HFF-Myc (cell line): ENCODE data around the gene PKP3.
A peak's percentile ranks its signal among the peaks of the same experiment; 100 is the strongest.

Experiments
- DNase-seq: peaks from one replicate; pipeline ENCODE4 v3.0.0-alpha.2; 2011; ENCODE audit warnings: low read depth; ENCODE audit errors: extremely low read depth
- H3K4me3 ChIP-seq: replicated peaks from 2 replicates; pipeline ENCODE4 v1.5.1; 2011; ENCODE audit warnings: low read depth, mild to moderate bottlenecking, control low read depth, low read length
- TF ChIP-seq, protein P1 (sequence below): IDR thresholded peaks from 2 replicates; pipeline ENCODE4 v1.5.1; 2012; ENCODE audit warnings: mild to moderate bottlenecking, low read depth, low read length, control low read depth; ENCODE audit errors: missing control alignments

The PKP3 gene

DNA sequence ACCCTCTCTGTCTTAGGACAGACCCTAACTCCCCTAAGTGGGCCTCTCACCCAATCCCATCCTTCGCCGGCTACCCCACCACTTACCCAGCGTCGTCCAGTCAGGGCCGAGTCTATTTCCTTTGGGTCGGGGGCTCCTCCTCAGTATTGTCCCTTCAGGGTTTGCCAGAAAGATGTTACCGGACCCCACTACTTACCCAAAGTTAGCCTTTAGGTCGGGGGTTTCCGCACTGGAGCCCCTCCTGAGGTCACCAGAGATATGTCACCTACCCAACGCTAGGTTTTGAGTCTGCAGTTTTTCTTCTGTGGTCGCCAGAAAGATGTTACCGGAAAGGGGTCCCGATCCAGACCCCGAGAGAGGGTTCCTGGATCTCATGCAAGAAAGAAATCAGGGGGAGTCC is 42.6 kb upstream of the PKP3 start:
- TF ChIP-seq, protein P1, sequence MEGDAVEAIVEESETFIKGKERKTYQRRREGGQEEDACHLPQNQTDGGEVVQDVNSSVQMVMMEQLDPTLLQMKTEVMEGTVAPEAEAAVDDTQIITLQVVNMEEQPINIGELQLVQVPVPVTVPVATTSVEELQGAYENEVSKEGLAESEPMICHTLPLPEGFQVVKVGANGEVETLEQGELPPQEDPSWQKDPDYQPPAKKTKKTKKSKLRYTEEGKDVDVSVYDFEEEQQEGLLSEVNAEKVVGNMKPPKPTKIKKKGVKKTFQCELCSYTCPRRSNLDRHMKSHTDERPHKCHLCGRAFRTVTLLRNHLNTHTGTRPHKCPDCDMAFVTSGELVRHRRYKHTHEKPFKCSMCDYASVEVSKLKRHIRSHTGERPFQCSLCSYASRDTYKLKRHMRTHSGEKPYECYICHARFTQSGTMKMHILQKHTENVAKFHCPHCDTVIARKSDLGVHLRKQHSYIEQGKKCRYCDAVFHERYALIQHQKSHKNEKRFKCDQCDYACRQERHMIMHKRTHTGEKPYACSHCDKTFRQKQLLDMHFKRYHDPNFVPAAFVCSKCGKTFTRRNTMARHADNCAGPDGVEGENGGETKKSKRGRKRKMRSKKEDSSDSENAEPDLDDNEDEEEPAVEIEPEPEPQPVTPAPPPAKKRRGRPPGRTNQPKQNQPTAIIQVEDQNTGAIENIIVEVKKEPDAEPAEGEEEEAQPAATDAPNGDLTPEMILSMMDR = no peak
- no peak overlapping the region for H3K4me3 ChIP-seq
- DNase-seq = no peak

DNA sequence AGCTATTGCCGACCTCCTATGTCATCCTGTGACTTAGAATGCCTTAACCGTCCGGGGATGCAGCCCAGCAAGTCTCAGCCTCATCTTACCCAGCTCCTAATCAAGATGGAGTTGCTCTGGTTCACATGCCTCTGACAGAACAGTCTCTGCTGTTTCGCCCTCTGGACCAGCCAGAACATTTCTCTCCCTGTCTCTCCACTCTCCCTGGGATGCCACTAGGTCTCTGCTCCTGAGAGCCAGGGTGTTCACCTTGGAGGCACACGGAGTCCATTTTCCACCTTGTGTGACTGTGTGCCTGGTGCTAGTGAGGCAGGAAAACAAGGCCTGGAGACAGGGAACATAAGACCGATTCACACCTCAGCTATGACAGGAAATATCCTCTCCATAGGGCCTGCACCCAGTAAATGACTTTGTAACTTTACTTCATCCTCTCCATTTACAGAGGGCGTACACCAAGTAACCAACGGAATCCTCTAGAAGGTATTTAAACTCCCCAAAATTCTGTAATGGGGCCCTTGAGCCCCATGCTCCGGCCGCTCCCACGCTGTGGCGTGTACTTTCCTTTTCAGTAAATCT is 41.5 kb upstream of the PKP3 start:
- TF ChIP-seq, protein P1 = no peak
- H3K4me3 ChIP-seq = no peak overlapping the region
- DNase-seq = no peak

DNA sequence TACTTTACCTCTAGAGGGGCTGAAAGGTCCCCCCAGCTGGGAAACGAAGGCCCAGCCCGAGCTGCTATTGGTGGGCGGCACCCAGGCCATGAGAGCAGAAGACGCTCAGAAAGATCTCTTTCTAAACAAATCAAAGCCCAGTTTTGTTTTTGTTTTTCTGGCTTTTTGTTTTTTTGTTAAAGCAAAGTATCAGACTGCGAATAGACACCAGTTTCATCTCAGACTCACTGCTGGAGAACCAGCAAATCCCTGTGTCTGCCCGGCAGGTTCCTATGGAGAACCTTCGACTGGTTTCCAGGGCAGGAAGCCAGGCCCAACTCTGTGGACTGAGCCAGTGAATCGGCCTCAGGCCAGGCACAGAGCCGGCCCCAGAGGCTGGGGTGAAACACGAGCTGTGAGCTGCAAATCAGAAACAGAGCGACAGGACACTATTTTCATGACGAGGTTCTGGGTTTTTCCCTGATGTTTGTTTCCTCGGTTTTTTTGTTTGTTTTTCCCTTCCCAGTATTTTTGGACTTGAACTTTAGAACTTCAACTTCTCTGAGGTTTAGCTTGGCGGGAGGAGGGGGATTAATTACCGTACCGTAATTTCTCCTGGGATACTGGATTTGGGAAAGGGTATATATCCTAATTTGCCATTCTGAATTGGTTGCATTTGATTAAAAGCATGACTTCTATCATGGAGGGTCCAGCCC is 40.7 kb upstream of the PKP3 start:
- peak; percentile 54 for DNase-seq
- TF ChIP-seq, protein P1 = no peak
- H3K4me3 ChIP-seq = no peak overlapping the region

DNA sequence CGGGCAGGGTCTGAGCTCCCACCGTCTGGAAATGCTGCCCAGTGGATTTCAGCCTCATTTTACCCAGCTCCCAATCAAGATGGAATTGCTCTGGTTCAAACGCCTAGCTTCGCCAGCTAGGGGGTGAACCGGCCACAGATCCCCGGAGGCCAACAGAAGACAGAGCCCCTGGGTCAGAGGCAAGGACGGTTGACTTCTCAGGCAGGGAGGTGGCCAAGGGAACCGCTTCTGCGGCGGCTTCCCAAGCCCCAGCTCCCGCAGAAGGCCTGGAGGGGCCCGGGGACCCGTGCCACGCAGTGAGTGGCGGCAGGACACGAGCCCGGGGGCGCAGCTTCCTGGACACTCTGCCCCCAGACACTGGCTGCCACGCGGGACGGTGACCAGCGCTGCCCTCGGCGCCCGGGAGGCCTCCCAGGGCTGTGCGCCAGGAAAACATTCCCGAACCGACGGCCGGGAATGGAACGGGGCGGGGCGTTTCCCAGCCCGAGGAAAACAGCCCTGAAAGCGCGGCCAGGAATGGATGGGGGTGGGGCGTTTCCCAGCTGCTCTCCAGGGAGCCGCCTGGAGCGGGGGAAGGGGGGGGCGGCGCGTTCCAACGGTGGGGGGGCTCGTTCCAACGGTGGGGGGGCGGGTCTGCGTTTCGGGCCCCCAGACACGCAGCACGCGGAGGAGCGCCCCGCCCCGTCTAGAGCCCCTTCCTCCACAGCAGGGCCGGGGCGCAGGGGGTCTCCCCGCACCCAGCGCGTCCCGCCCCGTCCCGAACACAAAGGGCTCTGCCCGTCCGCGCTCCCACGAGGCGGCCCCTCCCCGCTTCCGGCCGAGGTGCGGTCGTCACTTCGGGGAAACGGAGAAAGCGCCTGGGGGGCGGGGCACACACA is 38.2 kb upstream of the PKP3 start:
- TF ChIP-seq, protein P1 = no peak
- peak; percentile 77 for DNase-seq
- peak overlapping the region; percentile 28 for H3K4me3 ChIP-seq

DNA sequence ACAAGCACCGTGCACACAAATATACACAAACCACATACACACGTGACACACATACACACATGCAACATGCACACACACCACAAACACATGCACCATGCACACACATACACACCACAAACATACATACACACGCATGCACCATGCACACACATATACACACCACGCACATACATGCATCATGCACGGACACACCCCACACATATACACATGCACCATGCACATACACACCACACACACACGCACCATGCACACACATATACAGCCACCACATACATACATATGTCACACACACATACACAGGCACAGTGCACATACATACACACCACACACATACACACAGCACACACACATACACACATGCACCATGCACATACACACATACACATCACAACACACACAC is 37.4 kb upstream of the PKP3 start:
- H3K4me3 ChIP-seq = no peak overlapping the region
- TF ChIP-seq, protein P1 = no peak

DNA sequence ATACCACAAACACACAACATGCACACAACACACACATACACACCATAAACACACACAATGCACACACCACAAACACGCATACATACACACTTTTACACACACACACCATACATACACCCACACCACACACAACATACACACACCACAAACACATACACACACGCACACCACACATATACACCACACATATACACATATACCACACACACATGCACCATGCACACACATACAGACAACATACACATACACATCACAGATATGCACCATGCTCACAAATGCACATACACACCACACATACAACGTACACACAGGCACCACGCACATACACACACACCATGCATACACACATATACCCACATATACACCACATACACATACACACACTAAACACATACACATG is 36.4 kb upstream of the PKP3 start:
- TF ChIP-seq, protein P1 = no peak
- no peak for DNase-seq
- H3K4me3 ChIP-seq = no peak overlapping the region

More for the DNA sequence above, 37.4 kb upstream of the PKP3 start:
- no peak for DNase-seq
